ENCODE measurements around the gene IFNGR2.
"Not testable (repeated sequence)": the region's sequence is repeated elsewhere in the genome, so short reads cannot be mapped to it uniquely, and the experiment has no call there.

The IFNGR2 gene

DNA sequence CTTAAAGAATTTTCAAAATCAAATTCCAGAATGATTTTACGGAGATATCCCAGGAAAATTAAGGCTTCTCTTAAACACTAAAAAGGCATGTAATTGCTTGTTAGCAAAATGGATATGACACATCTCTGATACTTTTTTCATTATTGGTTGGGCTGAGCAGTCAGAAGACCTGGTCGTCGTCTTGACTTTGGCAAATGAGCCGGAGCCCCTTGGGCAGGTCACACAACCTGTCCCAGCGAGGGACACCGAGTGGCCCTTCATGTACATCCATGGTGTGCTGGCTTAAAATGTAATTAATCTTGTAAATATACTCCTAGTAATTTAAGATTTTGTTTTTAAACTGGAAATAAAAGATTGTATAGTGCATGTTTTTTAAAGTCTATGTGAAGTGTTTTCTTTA, 33.9 kb downstream of the IFNGR2 start:
- ATAC-seq (no peak), DNase-seq (no peak)

GRCh38 chr21:33441489-33442477, 38.6 kb downstream of the IFNGR2 start:
- DNase-seq (peak; percentile 13), ATAC-seq (peak; percentile 49)

- ATAC-seq (no peak), DNase-seq (no peak)
These were observed 40.0 kb downstream of the IFNGR2 start for GRCh38 chr21:33443194-33443593.

DNA sequence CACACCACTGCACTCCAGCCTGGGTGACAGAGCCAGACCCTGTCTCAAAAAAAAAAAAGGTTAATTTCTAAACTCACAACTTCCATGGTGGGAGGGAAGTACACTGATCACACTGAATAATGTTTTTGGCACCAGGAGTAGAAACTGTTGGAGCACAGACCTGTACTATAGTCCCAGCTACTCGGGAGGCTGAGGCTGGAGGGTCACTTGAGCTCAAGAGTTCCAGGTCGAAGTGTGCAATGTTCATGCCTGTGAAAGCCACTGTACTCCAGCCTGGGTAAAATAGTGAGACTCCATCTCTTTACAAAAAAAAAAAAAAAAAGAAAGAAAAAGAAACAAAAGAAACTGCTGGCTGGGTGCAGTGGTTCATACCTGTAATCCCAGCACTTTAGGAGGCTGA, 41.3 kb downstream of the IFNGR2 start:
- DNase-seq, result no peak
- no peak for ATAC-seq

DNA sequence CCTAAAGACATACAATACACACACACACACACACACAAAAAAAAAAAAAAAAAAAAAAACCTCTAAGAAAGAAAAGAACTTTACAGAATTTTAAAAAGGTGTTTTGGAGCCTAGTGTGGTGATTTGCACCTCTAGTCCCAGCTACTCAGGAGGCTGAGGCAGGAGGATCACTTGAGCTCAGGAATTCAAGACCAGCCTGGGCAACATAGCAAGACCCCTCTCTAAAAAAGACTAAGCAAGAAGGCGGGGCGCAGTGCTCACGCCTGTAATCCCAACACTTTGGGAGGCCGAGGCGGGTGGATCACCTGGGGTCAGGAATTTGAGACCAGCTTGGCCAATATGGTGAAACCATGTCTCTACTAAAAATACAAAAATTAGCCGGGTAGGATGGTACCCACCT, 43.4 kb downstream of the IFNGR2 start:
- not testable (repeated sequence) for ATAC-seq, DNase-seq

GRCh38 chr21:33449616-33450015, 46.4 kb downstream of the IFNGR2 start:
- no peak for ATAC-seq
- DNase-seq, result no peak

- DNase-seq, result no peak
- ATAC-seq, result no peak
These were observed 48.4 kb downstream of the IFNGR2 start for GRCh38 chr21:33451634-33452071.

GRCh38 chr21:33452362-33452761, 49.1 kb downstream of the IFNGR2 start:
- DNase-seq, result no peak

GRCh38 chr21:33455686-33456446, 52.7 kb downstream of the IFNGR2 start:
- ATAC-seq, result no peak
- DNase-seq, result no peak

More at GRCh38 chr21:33452362-33452761, 49.1 kb downstream of the IFNGR2 start:
- ATAC-seq, result peak; percentile 57

DNA sequence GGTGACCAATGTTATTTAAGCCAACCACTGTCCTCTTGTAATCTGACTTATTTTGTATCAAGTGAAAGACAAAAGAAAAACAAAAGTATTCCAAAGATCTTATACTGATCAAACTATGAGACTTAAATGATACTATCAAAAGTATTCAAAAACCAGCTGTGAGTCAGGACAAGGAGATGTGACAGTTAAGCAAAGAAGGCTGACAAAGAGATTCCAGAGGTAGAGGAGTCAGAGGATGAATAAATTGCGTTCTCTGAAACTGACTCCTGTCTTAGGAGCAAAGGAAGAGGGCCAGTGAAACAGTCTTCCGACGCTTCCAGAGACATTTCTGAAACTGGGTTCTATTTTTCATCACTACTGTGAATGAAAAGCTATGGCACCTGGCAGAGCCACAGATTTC, 55.6 kb downstream of the IFNGR2 start:
- DNase-seq (no peak), ATAC-seq (no peak)

DNA sequence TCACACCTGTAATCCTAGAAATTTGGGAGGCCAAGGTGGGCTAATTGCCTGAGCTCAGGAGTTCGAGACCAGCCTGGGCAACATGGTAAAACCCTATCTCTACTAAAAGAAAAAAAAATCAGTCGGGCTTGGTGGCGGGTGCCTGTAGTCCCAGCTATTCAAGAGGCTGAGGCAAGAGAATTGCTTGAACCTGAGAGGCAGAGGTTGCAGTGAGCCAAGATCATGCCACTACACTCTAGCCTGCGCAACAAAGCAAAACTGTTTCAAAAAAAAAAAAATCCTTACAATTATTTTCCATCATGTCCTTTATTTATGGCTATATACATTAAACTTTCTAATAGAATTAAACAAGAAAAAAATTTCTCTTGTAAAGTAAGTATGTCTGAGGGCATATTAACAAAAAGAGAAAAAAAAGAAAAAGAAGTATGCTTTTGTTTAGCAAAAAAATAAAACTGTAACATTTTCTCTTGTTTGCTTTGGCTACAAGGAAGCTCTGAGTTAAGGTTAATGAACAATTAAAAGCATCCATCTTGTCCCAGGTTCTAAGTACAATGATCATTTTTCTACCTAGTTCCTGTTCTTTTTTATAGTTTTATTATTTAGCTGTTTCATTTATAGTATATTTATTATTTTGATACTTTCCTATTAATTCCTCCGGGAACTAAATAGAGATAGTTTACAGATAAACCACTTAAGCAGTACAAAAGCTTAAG, 58.5 kb downstream of the IFNGR2 start:
- DNase-seq (no peak), ATAC-seq (no peak)

GRCh38 chr21:33469183-33469582, 66.0 kb downstream of the IFNGR2 start:
- not testable (repeated sequence) for DNase-seq, ATAC-seq

GRCh38 chr21:33470701-33471100, 67.5 kb downstream of the IFNGR2 start:
- no peak for DNase-seq
- ATAC-seq, result no peak

- DNase-seq, result no peak
- ATAC-seq, result no peak
These were observed 70.1 kb downstream of the IFNGR2 start for GRCh38 chr21:33473344-33473743.

GRCh38 chr21:33477066-33477465, 73.9 kb downstream of the IFNGR2 start:
- ATAC-seq (no peak), DNase-seq (no peak)

DNA sequence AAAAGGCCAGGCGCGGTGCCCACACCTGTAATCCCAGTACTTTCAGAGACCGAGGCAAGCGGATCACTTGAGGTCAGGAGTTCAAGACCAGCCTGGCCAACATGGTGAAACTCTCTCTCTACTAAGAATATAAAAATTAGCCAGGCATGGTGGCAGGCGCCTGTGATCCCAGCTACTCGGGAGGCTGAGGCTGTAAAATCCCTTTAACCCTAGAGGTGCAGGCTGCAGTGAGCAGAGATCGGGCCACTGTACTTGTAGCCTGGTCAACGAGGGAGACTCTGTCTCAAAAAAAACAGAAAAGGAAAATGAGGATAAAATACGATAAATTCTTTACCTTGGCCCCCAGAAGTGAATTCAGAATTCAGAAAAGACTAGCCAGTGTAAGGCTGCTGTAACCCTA, 75.0 kb downstream of the IFNGR2 start:
- no peak for DNase-seq

GRCh38 chr21:33478935-33479678, 75.9 kb downstream of the IFNGR2 start:
- ATAC-seq (peak; percentile 8), DNase-seq (peak; percentile 54)

More for the DNA sequence above, 75.0 kb downstream of the IFNGR2 start:
- ATAC-seq, result no peak

DNA sequence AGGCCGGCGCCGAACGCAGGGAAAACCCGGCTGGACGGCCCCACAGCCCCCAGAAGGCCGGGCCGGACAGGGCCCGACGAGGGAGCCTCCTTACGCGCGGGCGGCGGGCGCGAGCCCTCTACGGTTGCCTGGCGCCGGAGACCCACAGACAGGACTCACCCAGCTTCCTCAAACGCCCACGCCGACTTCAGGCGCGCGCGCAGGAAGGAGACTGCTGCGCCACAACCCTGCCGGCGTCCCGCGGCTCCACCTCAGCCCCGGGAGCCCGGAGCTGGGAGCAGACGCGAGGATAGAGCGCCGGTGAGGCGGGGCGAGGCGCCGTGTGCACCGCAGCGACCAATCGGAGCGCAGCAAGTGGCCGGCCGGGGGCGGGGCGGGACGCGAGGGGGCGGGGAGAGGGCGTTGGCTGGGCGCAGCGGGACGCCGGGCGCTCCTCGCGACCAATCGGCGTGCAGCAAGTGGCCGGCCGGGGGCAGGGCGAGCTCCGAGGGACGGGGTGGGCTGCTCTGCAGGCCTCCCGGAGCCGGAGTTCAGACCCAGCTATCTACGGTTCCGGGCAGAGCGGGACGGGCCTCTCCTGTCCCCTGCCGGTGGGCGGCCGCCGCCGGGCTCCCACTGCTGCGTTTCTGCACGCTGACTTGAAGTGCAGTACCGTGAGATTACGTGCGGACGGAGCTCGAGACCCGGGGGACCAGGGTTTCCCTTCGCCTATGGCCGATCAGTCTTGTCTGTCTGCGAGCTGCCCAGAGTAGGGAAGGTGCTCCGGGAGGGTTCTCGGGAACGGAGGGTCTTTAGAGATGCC, 76.7 kb downstream of the IFNGR2 start, which contains the start of gene TMEM50B:
TMEM50B (minus strand) TSS at position 296 of the 802 bp plus-strand sequence. CDS start 11,089 bp downstream, outside the sequence.
- DNase-seq, result peak; percentile 96
- ATAC-seq, result peak; percentile 99

GRCh38 chr21:33480481-33481103, 77.4 kb downstream of the IFNGR2 start:
- DNase-seq, result no peak

More at GRCh38 chr21:33480481-33481103, 77.4 kb downstream of the IFNGR2 start:
- ATAC-seq, result no peak

All from stimulated activated naive CD8-positive, alpha-beta T cell treated with anti-CD3 and anti-CD28 coated beads, Interleukin-15, Interleukin-2, amounts not matched to agents 100 U/mL and 50 U/mL, for 24 hours (primary cell).